ENCODE data around the gene ALKAL2.

The ALKAL2 gene

DNA sequence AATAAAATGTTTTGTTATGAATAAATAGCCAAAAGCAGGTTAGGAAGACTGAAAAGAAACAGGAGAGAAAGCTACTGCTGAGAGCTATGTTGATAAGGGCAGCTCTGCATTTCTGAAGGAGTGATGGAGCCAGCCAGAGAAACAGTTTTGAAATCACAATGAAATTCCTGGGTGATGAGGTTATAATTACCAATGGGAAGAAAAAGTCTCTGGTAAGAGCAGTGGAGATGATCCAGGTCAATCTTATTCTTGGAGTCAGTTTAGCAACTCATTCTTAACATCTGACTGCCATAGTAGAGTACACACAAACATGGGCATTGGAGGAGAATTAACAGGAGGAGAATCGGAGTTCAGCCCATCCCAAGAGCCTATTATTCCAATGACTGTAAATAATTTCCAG, 2.4 kb downstream of the ALKAL2 start:
- peak; percentile 90 for DNase-seq (ENCODE audit: low read depth)
- TF ChIP-seq CTCF (conservative IDR thresholded peaks at IDR 0.05; ENCODE audit: low read depth, low read length) = no peak
- no peak overlapping the region for H3K4me3 ChIP-seq (ENCODE audit: low read depth, low read length)

GRCh38 chr2:284896-285492, 2.9 kb downstream of the ALKAL2 start:
- TF ChIP-seq CTCF (conservative IDR thresholded peaks at IDR 0.05; ENCODE audit: low read depth, low read length) = no peak
- H3K4me3 ChIP-seq (ENCODE audit: low read depth, low read length) = no peak overlapping the region
- DNase-seq (ENCODE audit: low read depth) = peak; percentile 42

DNA sequence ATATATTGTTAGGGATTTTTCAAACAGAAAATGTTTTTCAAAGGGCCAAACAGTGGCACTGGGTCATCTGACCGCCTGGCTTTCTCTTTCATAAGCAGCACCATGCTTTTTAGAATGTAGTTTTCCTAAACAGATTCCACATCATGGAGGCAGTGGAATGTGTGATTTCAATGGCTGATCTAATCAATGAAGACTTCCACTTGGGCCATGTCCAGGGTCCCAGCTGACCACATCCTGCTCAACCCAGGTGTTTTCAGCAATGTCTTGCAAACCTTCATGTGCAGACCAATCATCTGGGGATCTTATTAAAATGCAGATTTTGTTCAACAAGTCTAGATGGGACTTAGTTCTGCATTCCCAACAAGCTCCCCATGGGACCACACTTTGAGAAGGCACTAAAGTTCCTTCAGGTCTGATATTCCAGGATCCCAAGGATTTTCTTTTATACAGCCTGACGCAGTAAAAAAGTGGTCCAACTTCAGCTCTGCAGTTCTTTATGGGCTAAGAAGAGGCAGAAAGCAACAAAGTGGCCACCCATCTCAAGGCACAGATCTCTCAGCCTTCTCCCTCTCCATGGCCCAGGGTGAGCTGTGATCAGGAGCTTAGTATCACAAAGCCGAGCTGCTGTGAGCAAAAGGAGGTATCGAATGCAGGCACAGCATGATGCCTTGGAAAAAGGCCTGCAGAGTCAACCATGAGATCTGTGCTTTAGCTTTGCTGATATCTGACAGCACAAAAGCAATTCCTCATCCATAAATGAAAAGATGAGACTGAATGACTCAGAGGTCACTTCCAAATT, 3.7 kb downstream of the ALKAL2 start:
- TF ChIP-seq CTCF (conservative IDR thresholded peaks at IDR 0.05; ENCODE audit: low read depth, low read length) = no peak
- no peak overlapping the region for H3K4me3 ChIP-seq (ENCODE audit: low read depth, low read length)
- DNase-seq (ENCODE audit: low read depth) = no peak

GRCh38 chr2:282371-283263, 5.3 kb downstream of the ALKAL2 start:
- DNase-seq (ENCODE audit: low read depth) = no peak
- H3K4me3 ChIP-seq (ENCODE audit: low read depth, low read length) = no peak overlapping the region
- no peak for TF ChIP-seq CTCF (conservative IDR thresholded peaks at IDR 0.05; ENCODE audit: low read depth, low read length)

- no peak for TF ChIP-seq CTCF (conservative IDR thresholded peaks at IDR 0.05; ENCODE audit: low read depth, low read length)
- no peak for DNase-seq (ENCODE audit: low read depth)
- H3K4me3 ChIP-seq (ENCODE audit: low read depth, low read length) = no peak overlapping the region
Measured at GRCh38 chr2:281381-281780, 6.5 kb downstream of the ALKAL2 start.

- no peak overlapping the region for H3K4me3 ChIP-seq (ENCODE audit: low read depth, low read length)
- DNase-seq (ENCODE audit: low read depth) = no peak
- no peak for TF ChIP-seq CTCF (conservative IDR thresholded peaks at IDR 0.05; ENCODE audit: low read depth, low read length)
Measured at GRCh38 chr2:280650-281110, 7.2 kb downstream of the ALKAL2 start.

Data from choroid plexus epithelial cell (primary cell).